ENCODE data around the gene SCUBE1. TPM values are rescaled to one million over a fixed set of nuclear protein-coding genes. Genes with fewer than 3 reads are reported as not detected.

The SCUBE1 gene
- total RNA-seq, 1 donor from 2014 or later, result 25.9 TPM

- H3K36me3 ChIP-seq, result no peaks in the 10 kb centered on the region
- Mint-ChIP-seq H3K27ac (peak overlapping the region; percentile 25), H3K27me3 (ENCODE audit: insufficient read depth, low read depth) (peaks cover 12% of the 10 kb centered on the region), H3K4me1 (peaks cover 29% of the 10 kb centered on the region), H3K9me3 (no peaks in the 10 kb centered on the region), H3K36me3 (peaks cover 14% of the 10 kb centered on the region), H3K4me3 (peak overlapping the region; percentile 27)
- H3K9me3 ChIP-seq (ENCODE audit: low read depth), result no peaks in the 10 kb centered on the region
- no peaks in the 10 kb centered on the region for H3K79me2 ChIP-seq (ENCODE audit: low read depth)
- H3K4me1 ChIP-seq, result no peaks in the 10 kb centered on the region
- H3K27ac ChIP-seq, result no peak overlapping the region
- DNase-seq (ENCODE audit: low spot score), result no peak
- no peak overlapping the region for H3K9ac ChIP-seq
- H2AFZ ChIP-seq (replicated peaks), result no peak overlapping the region
- no peak overlapping the region for H3K4me3 ChIP-seq
- TF ChIP-seq CTCF (IDR thresholded peaks at IDR 0.05), result no peak
- no peak for TF ChIP-seq EZH2 (IDR thresholded peaks at IDR 0.05)
- no peak for TF ChIP-seq EZH2phosphoT487 (IDR thresholded peaks at IDR 0.05)
- H4K20me1 ChIP-seq (ENCODE audit: low read depth), result no peaks in the 10 kb centered on the region
- no peak overlapping the region for H3K4me2 ChIP-seq
- no peaks in the 10 kb centered on the region for H3K27me3 ChIP-seq
- H3F3A ChIP-seq (ENCODE audit: low read depth), result no peaks in the 10 kb centered on the region
Measured at GRCh38 chr22:43255299-43255698, 87.9 kb downstream of the SCUBE1 start.

- H2AFZ ChIP-seq (replicated peaks), result no peak overlapping the region
- H3K9ac ChIP-seq, result no peak overlapping the region
- H3K4me1 ChIP-seq, result no peaks in the 10 kb centered on the region
- H3K9me3 ChIP-seq (ENCODE audit: low read depth), result no peaks in the 10 kb centered on the region
- no peak for DNase-seq (ENCODE audit: low spot score)
- no peaks in the 10 kb centered on the region for H4K20me1 ChIP-seq (ENCODE audit: low read depth)
- no peak overlapping the region for H3K4me2 ChIP-seq
- Mint-ChIP-seq H3K9me3 (no peaks in the 10 kb centered on the region), H3K27me3 (ENCODE audit: insufficient read depth, low read depth) (peaks cover 7% of the 10 kb centered on the region), H3K4me1 (peaks cover 25% of the 10 kb centered on the region), H3K4me3 (no peak overlapping the region), H3K27ac (no peak overlapping the region), H3K36me3 (peaks cover 10% of the 10 kb centered on the region)
- H3K36me3 ChIP-seq, result no peaks in the 10 kb centered on the region
- H3K27ac ChIP-seq, result no peak overlapping the region
- no peaks in the 10 kb centered on the region for H3F3A ChIP-seq (ENCODE audit: low read depth)
- H3K79me2 ChIP-seq (ENCODE audit: low read depth), result no peaks in the 10 kb centered on the region
- no peaks in the 10 kb centered on the region for H3K27me3 ChIP-seq
- no peak overlapping the region for H3K4me3 ChIP-seq
- TF ChIP-seq CTCF (IDR thresholded peaks at IDR 0.05), result no peak
- TF ChIP-seq EZH2phosphoT487 (IDR thresholded peaks at IDR 0.05), result no peak
- TF ChIP-seq EZH2 (IDR thresholded peaks at IDR 0.05), result no peak
Measured at GRCh38 chr22:43253839-43254238, 89.3 kb downstream of the SCUBE1 start.

GRCh38 chr22:43252319-43252718 lies 90.9 kb downstream of the SCUBE1 start:
- H3K79me2 ChIP-seq (ENCODE audit: low read depth), result no peaks in the 10 kb centered on the region
- Mint-ChIP-seq H3K27ac (peak overlapping the region; percentile 33), H3K4me3 (no peak overlapping the region)

More at GRCh38 chr22:43252319-43252718, 90.9 kb downstream of the SCUBE1 start:
- no peak overlapping the region for H2AFZ ChIP-seq (replicated peaks)
- peaks cover 3% of the 10 kb centered on the region for H4K20me1 ChIP-seq (ENCODE audit: low read depth)
- H3K4me1 Mint-ChIP-seq, result peaks cover 28% of the 10 kb centered on the region
- H3K4me2 ChIP-seq, result no peak overlapping the region
- H3K9me3 ChIP-seq (ENCODE audit: low read depth), result no peaks in the 10 kb centered on the region
- H3K9ac ChIP-seq, result no peak overlapping the region
- H3K27me3 ChIP-seq, result no peaks in the 10 kb centered on the region
- peaks cover 6% of the 10 kb centered on the region for H3K27me3 Mint-ChIP-seq (ENCODE audit: insufficient read depth, low read depth)
- H3K36me3 ChIP-seq, result no peaks in the 10 kb centered on the region
- H3K4me1 ChIP-seq, result no peaks in the 10 kb centered on the region
- DNase-seq (ENCODE audit: low spot score), result no peak
- TF ChIP-seq EZH2 (IDR thresholded peaks at IDR 0.05) (no peak), CTCF (IDR thresholded peaks at IDR 0.05) (no peak), EZH2phosphoT487 (IDR thresholded peaks at IDR 0.05) (no peak)
- peaks cover 9% of the 10 kb centered on the region for H3K36me3 Mint-ChIP-seq
- H3K9me3 Mint-ChIP-seq, result no peaks in the 10 kb centered on the region
- no peaks in the 10 kb centered on the region for H3F3A ChIP-seq (ENCODE audit: low read depth)
- H3K27ac ChIP-seq, result no peak overlapping the region
- no peak overlapping the region for H3K4me3 ChIP-seq
